GM18511 (cell line): ENCODE measurements around the gene PPP1R13B.
"Not testable (repeated sequence)": the region's sequence is repeated elsewhere in the genome, so short reads cannot be mapped to it uniquely, and the experiment has no call there.

Experiments
- ATAC-seq: cut with Tn5 transposase; IDR thresholded peaks from one replicate; pipeline ENCODE4 v1.9.1; 2021; ENCODE audit warnings: mild to moderate bottlenecking, moderate library complexity; ENCODE audit not compliant: unreplicated experiment

PPP1R13B gene

DNA sequence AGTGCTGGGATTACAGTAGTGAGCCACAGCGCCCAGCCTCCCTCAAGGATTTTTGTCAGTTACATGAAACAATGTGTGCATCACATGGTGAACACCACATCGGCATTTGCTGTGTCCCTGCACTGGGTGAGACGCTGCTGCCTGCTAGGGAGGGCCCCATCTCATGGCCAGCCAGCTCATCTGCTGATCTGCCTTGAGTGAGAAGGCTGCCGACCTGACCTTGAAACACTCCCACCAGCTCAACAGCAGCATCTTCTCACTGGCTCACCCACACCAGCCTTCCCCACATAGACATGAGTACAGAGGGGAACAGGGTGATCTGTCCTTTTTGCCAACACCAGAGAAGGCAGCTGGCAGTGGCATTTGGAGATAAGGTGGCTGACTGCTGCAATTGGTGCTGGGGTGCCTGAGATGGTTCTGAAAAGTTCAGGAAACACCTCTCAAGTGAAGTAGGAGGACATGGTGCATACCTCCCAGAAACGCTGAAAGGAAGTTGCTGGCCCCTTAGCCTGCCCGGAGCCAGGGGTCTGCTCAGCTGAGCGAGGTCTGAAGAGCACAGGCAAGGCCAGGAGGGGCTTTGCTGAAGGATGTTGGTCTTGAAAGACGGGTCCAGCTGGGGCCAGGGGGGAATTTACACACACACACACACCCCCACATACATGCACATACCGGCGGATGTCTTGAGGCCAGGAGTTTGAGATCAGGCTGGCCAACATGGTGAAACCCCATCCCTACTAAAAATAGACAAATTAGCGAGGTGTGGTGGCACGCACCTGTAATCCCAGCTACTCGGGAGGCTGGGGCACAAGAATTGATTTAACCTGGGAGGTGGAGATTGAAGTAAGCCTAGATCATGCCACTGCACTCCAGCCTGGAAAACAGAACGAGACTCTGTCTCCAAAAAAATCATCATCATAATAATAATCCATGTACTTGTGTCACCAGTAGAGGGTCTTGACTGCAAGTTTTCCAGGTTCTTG, 14.3 kb upstream of the PPP1R13B start:
- ATAC-seq, result no peak

DNA sequence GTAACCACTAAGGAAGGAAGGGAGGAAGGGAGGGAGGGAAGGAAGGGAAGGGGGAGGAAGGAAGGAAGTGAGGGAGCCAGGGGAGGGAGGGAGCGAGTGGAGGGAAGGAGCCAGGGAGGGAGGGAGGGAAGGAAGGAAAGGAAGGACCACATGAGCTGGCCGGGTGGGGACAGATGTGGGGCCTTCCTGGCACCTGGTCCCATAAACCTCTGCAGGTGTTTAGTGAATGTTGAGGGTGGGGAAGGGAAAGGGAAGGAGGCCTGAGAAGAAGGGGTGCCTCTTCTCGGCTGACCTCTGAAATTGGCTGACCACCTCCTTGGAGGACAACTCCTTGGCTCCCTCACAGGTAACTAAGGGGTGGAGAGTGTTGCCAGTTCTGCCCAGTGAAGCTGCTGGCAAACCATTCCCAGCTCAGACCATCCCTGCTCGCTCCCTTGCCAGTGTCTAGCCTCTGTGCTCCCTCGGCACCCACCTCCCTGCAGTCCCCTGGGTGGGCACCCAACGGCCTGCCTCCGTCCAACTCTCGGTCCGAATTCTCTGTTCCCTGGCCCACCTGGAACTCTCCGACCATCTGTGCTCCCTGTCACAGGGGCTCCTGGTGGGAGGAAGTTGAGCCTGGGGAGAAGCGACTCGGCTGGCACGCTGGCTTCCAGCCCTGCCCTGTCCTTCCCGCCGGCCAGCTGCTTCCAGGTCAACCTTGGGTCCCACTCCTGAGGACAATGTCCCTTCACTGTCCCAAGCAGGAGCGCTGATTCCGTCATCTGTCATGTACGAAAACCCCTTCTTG, 12.2 kb upstream of the PPP1R13B start:
- ATAC-seq, result no peak

DNA sequence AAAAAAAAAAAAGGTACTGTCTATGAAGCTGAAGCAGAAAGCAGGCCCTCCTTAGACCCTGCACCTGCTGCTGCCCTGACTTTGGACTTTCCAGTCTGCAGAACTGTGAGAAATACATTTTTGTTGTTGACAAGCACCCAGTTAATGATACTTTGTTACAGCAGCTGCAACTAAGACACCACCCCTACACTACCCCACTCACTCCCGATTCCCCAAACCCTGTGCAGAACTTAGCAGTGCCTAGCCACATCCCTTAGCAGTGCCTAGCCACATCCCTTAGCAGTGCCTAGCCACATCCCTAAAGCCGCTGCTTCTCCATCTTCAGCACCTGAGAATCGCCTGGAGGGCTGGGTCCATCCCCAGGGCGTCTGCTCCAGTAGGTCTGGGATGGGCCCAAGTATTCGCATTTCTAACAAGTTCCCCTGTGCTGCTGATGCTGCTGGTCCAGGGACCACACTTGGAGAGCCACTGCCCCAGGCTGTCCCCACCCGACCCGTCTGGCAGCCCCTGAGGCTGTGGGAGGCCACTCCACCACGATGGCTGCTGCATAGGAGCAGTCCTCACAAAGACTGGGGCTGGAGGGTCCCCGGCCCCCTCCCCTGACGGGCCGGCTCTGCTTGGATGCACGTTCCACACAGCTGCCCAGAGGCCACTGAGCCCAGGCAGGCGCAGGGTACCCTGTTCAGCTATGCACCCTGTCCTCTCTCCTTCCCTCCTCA, 10.8 kb upstream of the PPP1R13B start:
- ATAC-seq, result no peak

DNA sequence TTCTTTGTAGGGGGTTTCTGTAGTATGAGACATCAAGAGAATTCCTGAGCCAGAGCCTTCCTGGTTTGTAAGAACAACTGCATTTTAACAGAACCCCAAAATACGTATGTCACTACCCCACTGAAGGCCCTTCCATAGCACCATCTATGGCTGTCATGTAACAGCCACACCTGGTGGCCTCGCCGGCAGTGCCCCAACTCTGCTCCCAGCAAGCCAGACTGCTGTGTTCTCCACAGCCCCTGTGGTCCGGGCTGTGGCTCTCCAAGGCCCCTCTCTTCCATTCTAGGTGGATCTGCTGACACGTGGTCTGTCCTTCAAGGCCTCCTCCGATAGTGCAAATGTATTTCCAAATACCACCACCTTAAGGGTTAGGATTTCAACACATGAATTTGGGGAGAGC, 9.9 kb upstream of the PPP1R13B start:
- no peak for ATAC-seq

DNA sequence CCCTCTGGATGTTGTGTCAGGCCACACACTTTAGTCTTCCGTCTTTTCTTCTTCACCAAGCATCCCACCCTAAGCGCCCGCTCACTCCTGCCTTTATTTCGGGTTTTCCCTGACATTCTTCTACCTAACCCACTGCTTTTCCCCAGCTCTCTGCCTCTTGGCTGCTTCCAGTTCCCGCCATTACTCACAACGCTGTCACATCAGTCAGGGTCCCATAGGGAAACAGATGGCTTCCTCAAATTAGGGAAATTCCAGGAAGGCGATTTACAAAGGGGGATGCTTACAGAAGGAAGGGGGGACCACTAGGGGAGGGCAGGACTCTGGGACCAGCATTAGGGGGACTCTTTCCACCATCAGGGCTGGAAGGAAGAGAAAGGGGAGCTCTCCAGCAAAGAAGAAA, 9.2 kb upstream of the PPP1R13B start:
- no peak for ATAC-seq

DNA sequence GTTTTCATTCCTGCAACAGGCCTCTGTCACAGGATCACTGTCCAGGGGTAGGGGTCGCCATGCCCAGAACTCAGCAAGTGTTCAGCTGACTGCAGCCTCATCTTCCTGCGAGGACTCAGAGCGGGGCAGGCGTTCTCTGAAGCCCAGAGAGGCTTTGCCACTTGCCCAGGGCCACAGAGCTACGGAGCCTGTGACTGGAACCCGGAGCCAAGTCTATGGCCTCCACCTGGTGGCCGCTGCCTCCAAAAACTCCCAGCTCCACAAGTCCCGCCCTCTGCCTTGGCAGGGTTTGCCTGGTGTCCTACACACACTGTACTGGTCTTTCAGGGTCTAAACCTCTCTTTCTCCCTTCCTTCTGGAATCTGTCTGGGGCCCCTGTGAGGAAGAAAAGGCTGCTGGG, 8.7 kb upstream of the PPP1R13B start:
- ATAC-seq, result no peak

DNA sequence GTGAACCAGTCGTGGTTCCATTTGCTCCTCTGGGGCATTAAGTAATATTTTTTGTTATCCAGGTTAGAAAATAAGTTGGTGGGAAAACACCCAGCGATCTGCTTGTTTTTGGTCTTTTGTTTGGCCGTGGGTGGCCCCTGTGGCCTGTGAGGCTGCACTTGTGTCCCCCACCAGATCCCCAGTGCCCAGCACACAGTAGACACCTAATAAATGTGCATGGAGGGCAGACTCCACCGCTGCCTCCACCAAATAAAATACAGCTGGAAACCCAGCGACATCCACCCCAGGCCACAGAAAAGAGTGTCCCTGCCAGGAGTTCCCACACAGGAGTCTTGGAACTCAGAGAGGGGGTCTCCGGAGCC, 8.3 kb upstream of the PPP1R13B start:
- ATAC-seq, result no peak

DNA sequence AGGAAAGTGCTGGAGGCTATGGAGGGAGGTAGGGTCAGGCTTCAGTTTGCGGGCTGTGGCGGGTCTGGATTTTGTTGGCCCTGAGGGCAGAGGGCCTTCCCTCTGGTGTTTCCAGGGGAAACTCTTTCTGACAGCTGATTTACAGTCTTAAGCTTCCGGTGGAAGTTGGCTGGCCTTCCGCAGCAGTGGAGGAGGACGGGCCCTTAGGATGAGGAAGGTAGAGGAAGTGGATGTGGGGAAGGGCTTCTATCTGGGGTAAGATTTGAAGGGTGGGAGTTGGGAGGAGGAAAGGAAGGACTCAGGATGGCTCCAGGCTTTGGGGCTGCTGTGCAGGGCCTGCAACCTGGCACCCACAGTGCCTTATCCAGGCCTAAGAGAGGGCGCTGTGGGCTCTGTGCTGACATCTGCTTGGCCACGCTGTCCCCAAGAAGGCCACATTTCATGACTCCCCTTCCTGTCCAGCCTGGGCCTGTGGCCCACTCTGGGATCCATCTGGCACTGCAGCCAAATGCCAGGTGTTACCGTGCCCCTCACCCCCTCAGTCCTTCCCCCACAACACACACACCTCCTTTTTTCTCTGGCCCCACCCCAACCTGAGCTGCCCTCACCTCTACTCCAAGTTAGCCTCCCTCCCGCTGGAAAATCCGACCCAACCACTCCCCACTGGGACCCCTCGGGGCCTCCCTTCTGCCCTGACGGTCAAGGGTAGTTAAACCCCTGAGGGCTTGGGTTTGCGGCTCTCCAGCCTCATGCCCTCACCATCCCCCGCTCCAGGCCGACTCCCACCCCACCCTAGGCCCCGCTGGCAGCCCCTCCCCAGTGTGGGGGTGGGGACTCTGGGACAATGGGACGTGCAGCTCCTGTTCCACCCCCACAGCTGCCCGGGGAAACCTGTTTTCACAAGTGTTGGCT, 7.7 kb upstream of the PPP1R13B start:
- ATAC-seq, result no peak

DNA sequence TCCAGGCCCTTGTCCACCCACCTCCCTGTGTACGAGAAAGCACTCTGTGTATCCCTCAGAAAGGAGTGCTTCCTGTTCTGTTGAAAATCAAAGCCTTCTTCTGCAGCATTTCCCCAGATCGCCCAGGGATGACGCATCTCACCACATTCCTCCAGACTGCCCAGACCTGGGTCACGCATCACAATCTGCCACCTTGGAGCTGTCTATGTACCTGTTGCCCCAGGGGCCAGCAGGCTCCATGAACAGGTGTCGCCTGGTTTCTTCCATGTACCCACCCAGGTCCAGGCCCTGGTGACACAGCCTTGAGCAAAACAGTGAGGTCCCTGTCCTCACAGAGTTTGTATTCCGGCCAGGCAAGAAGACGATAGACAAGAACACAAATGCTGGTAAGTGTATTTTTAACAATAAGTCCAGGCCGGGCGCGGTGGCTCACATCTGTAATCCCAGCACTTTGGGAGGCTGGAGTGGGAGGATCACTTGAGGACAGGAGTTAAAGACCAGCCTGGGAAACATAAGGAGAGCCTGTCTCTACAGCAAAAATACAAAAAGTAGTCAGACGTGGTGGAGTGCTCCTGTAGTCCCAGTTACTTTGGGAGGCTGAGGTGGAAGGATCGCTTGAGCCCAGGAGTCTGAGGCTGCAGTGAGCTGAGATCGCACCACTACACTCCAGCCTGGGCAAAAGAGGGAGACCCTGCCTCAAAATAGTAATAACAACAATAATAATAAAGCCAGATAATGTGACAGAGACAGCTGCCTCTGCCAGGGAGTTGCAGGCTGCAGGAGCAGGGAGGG, 6.8 kb upstream of the PPP1R13B start:
- ATAC-seq, result no peak

DNA sequence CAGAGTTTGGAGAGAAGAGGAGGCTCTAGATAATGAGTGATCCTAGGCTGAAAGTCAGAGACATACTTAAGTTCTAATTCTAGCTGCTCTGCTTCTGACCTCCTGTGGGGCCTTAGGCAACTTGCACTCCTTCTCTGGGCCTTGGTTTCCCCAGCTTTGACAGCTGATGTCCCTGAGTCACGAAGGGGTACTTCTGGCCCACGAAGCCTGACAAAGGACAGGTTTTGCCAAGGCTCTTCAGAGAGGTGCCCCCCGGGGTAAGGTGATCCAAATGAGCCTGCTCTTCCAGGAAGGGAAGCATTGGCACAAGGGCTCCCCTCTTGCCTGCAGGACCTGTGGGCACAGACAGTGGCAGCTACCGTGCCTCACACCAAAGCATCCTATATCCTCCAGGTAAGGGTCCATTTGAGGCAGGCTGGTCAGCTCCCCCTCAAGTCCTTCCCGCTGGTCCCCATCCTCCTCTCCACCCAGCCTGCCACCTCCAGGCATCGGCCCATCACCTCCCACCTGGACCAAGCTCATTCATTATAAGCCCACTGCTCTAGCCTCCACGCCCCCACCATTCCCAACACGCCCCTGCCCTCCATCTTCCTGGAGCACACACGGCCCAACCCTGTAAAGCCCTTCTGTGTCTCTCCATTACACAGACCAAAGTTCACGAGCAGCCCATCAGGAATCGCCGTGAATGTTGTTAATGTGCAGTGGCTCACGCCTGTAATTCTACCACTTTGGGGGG, 1.9 kb upstream of the PPP1R13B start:
- ATAC-seq, result no peak

DNA sequence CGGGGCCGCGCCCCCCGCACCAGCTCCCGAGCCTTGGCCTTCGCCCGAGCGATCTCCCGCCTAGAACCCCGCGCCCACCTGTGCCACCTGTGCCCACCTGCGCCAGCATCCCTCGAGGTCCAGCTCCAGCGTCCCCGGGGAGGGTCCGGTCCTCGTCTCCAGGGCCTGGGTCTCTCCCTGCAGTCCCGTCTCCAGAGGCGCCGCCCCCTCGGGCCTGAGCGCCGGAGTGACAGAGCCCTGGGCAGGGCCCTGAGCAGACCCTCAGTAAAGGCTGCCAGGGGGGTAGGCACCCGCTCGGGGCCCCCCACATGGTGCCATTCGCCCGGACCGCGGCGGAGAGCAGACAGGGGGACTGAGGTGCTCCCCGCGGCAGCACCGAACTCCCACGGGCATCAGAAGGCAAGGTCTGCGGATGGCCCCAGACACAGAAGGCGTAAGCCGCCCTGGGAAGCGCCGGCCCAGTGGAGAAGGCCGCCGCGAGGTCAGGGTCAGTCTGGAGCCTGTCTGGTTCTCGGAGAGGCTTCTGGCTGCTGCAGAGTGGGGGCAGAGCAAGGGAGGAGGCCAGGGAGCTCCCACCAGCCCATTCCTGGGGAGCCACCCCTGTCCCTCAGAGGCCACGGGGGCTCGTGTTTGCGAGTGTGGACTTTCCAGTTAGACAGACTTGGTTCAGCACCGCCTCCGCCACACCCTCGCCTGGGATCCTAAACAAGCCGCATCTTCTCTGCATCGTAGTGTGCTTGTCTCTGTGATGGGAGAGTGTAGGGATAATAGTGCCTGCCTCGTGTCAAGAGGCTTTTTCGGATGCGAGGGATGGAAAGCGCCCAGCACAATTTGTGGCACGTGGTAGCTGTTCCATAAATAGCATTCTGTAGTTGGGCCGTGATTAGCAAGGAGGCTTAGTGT, 1.1 kb upstream of the PPP1R13B start:
- no peak for ATAC-seq

DNA sequence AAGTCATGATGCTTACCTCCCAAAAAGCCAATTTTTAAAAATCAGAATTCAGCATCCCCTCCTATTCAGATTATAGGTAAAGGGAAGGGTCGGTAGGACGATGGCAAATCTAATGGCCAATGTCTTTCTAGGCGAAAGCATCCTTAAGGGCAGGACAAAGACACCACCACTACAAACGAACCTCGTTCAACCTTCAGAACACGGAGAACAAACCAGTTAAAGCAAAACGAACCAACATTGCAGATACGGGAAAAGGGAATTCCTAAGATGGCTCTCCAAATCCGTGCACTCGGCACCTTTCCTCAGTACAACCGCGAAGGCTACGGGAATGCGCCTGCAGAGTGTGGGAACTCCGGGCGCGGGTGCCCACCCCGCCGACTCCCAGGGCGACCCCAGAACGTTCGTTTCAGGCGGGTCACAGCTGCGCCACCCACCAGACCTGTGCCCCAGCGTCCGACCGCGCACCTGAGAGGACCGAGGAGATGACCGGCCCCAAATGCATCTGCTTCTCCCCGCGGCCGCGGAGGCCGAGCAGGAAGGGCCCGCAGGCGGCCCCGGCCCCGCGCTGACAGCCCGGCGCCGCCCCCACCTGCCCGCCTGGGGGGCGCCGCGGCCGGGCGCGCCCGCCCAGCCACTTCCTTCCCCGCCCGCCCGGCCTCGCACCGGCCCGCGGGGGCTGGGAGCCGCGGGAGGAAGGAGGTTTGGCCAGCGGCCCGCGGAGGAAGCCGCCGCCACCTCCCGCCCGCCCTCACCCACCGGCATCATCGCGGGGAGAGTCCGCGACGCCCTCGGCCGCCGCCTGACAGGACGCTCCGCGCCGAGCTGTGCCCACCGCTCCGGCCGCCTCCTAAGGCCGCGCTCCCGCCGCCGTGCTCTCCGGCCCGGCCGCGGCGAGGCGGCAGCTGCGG, 578 bp downstream of the PPP1R13B start:
- peak; percentile 44 for ATAC-seq

DNA sequence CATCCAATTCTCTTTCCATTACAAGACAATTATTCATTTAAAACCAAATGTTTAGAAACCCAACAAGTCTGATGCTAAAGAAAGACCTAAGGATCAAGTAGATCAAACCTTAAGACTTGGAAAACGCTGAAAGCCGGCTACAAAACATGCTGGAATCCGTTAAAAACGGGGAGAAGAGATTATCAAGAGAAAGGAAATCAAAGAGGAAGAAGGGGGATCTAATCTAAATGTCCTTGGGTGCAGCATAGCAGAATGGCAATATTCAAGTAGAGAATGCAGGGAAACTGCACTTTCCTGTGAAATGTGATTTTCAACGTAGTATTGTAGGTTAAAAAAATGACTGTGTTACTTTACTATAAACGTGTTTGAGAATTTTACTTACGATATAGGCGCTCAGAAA, 1.3 kb downstream of the PPP1R13B start:
- no peak for ATAC-seq

DNA sequence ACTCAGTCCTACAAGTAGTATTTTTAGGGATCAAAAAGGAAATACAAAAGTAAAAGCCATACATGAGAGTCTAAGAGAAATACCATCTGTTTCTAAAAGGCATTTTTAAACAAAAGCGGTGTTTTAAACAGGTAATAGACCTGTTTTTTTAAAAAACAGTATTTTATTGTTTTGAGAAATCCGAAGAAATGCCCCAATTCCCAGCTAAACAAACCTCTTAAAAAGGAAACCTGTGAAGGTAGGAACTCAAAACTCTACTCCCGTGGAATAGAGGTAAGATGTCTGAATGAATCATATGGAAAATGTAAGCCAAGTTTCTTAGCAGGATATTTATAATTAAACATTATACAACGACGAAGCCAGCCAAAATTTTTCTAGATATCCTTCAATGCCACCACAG, 2.0 kb downstream of the PPP1R13B start:
- ATAC-seq, result no peak

DNA sequence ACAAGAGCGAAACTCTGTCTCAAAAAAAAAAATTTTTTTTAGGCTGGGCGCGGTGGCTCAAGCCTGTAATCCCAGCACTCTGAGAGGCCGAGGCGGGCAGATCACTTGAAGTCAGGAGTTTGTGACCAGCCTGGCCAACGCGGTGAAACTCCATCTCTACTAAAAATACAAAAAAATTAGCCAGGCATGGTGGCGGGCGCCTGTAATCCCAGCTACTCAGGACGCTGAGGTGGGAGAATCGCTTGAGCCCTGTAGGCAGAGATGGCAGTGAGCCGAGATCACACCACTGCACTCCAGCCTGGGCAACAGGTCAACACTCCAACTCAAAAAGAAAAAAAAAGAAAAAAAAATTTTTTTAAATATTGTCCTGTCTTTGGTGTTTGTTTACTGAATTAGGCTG, 6.1 kb downstream of the PPP1R13B start:
- not testable (repeated sequence) for ATAC-seq

DNA sequence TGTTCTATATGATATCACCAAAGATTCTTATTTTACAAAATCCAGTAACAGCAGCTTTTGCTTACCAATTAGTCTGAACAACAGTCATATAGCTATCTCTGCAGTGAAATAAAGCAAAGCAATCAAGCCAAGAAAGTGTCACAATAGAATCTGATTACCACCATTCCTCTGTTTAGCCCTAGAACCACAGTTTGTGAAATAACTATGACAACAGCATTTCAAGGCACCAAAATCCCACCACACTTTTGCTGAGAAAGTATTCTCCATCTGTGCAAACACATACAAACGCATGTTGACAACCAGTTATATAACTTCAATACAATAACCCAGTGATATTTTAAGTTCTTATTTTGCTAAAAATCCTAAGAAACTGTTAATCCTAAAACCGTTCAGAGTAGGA, 7.4 kb downstream of the PPP1R13B start:
- ATAC-seq, result no peak

DNA sequence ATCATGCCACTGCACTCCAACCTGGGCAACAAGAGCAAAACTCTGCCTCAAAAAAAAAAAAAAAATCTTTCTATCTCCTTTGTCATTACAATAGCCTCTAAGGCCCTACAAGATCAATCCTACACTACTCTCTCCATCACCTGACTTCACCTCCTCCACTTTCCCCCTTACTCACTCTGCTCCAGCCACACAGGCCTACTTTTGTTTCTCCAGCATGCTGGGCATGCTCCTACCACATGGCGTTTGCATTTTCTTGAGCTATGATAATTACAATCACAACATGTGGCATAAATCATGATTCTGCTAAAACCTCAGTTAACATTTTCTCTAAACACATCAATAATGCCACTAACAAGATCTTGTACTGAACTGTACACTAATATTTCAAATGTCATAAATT, 7.8 kb downstream of the PPP1R13B start:
- no peak for ATAC-seq
